Fibroblast of mammary gland (primary cell): ENCODE measurements around the gene NIT1.
A peak's percentile ranks its signal among the peaks of the same experiment; 100 is the strongest.

ENCODE experiments used
- DNase-seq: peaks from one replicate; pipeline ENCODE4 v3.0.0-alpha.2; 2010; ENCODE audit warnings: low read depth
- H3K4me3 ChIP-seq: 2 replicates; pipeline ENCODE4 v1.5.1; 2011; ENCODE audit warnings: low read depth, mild to moderate bottlenecking, low read length, moderate library complexity; ENCODE audit not compliant: control insufficient read depth
- CTCF ChIP-seq: conservative IDR thresholded peaks from 2 replicates; pipeline ENCODE4 v1.5.1; 2011; ENCODE audit warnings: low read depth, low read length, inconsistent platforms; ENCODE audit not compliant: control insufficient read depth, insufficient read depth

Gene NIT1

GRCh38 chr1:161164901-161165610, 47.2 kb downstream of the NIT1 start:
- no peak for TF ChIP-seq CTCF
- DNase-seq = no peak
- peak overlapping the region; percentile 81 for H3K4me3 ChIP-seq

- peak within 1 kb of the TSS; percentile 81 for H3K4me3 ChIP-seq
- peak; percentile 98 for DNase-seq
- peak; percentile 57 for TF ChIP-seq CTCF
Observed at GRCh38 chr1:161165742-161166668, 48.1 kb downstream of the NIT1 start, which contains the start of gene PPOX. PPOX (plus strand) TSS chr1:161166426; CDS start chr1:161166848, 422 bp downstream.

GRCh38 chr1:161166669-161167548, 49.0 kb downstream of the NIT1 start:
- DNase-seq = no peak
- no peak for TF ChIP-seq CTCF
- peak overlapping the region; percentile 81 for H3K4me3 ChIP-seq

GRCh38 chr1:161168906-161169305, 51.0 kb downstream of the NIT1 start:
- TF ChIP-seq CTCF = no peak

More at GRCh38 chr1:161168906-161169305, 51.0 kb downstream of the NIT1 start:
- DNase-seq = no peak
- no peak overlapping the region for H3K4me3 ChIP-seq
